ENCODE measurements around the gene RREB1.

RREB1 gene

GRCh38 chr6:7229376-7230326, 121.9 kb downstream of the RREB1 start:
- DNase-seq = no peak

GRCh38 chr6:7230327-7230691, 122.5 kb downstream of the RREB1 start:
- DNase-seq = no peak

- DNase-seq = no peak
Observed at GRCh38 chr6:7230956-7231713, 123.4 kb downstream of the RREB1 start.

- DNase-seq = no peak
Observed at GRCh38 chr6:7232351-7232750, 124.6 kb downstream of the RREB1 start.

GRCh38 chr6:7234547-7234946, 126.8 kb downstream of the RREB1 start:
- DNase-seq = no peak

GRCh38 chr6:7235712-7236305, 128.0 kb downstream of the RREB1 start:
- no peak for DNase-seq

- no peak for DNase-seq
Observed at GRCh38 chr6:7236306-7237209, 128.8 kb downstream of the RREB1 start.

- no peak for DNase-seq
Observed at GRCh38 chr6:7237653-7238188, 130.0 kb downstream of the RREB1 start.

- no peak for DNase-seq
Observed at GRCh38 chr6:7238526-7238899, 130.8 kb downstream of the RREB1 start.

- peak; percentile 73 to 86 for DNase-seq
Observed at GRCh38 chr6:7238900-7239589, 131.3 kb downstream of the RREB1 start.

- DNase-seq = no peak
Observed at GRCh38 chr6:7239590-7239948, 131.8 kb downstream of the RREB1 start.

- DNase-seq = no peak
Observed at GRCh38 chr6:7240351-7240750, 132.6 kb downstream of the RREB1 start.

- DNase-seq = no peak
Observed at GRCh38 chr6:7241160-7241559, 133.4 kb downstream of the RREB1 start.

GRCh38 chr6:7241709-7242645, 134.2 kb downstream of the RREB1 start:
- DNase-seq = no peak

- DNase-seq = no peak
Observed at GRCh38 chr6:7242835-7243178, 135.0 kb downstream of the RREB1 start.

- DNase-seq = peak in 1 of 2 donors; percentile 56
Observed at GRCh38 chr6:7243179-7243981, 135.6 kb downstream of the RREB1 start.

- DNase-seq = no peak
Observed at GRCh38 chr6:7245668-7246393, 138.1 kb downstream of the RREB1 start.

- DNase-seq = no peak
Observed at GRCh38 chr6:7246401-7247178, 138.8 kb downstream of the RREB1 start.

GRCh38 chr6:7247179-7247456, 139.4 kb downstream of the RREB1 start:
- no peak for DNase-seq

All from stimulated activated CD4-positive, alpha-beta T cell treated with anti-CD3 and anti-CD28 coated beads, Interleukin-2, amount 100 ng/mL, for 24 hours (primary cell).